HG03432 (cell line): ENCODE data around the gene B3GNT5.

Experiments used
- ATAC-seq: cut with Tn5 transposase; IDR thresholded peaks from one replicate; pipeline ENCODE4 v1.9.1; 2021; ENCODE audit warnings: mild to moderate bottlenecking, moderate library complexity; ENCODE audit not compliant: unreplicated experiment

Gene B3GNT5

GRCh38 chr3:183265157-183265642 lies 12.1 kb downstream of the B3GNT5 start:
- ATAC-seq = no peak

GRCh38 chr3:183265834-183266417 lies 12.9 kb downstream of the B3GNT5 start:
- ATAC-seq = no peak

- ATAC-seq = no peak
Observed at GRCh38 chr3:183266454-183266853, 13.4 kb downstream of the B3GNT5 start.

GRCh38 chr3:183267140-183267539 lies 14.1 kb downstream of the B3GNT5 start:
- ATAC-seq = no peak

DNA sequence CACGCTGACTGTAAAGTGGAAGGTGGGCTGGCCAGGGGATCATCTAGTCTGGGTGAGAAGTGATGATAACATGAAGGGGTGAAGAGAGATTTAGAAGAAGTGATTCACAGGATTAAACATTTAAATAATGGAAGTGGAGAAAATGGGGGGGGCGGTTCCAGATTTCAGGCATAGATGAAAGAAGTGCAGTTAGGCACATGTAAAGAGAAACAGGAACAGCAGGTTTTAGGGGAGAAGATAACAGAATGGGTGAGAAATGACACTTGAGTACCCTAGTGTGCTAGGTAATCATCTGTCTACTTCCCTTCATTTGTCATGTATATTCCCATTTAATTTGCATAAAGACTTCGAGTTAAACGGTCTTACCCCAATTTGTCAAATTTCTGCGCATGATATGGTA lies 15.3 kb downstream of the B3GNT5 start:
- ATAC-seq = no peak

- no peak for ATAC-seq
Observed at GRCh38 chr3:183269345-183269744, 16.3 kb downstream of the B3GNT5 start.

DNA sequence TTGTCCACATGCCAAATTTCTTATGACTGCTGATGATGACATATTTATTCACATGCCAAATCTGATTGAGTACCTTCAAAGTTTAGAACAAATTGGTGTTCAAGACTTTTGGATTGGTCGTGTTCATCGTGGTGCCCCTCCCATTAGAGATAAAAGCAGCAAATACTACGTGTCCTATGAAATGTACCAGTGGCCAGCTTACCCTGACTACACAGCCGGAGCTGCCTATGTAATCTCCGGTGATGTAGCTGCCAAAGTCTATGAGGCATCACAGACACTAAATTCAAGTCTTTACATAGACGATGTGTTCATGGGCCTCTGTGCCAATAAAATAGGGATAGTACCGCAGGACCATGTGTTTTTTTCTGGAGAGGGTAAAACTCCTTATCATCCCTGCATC lies 17.3 kb downstream of the B3GNT5 start:
- ATAC-seq = no peak

GRCh38 chr3:183272142-183272541 lies 19.1 kb downstream of the B3GNT5 start:
- ATAC-seq = no peak

- ATAC-seq = no peak
Observed at GRCh38 chr3:183272791-183273190, 19.7 kb downstream of the B3GNT5 start.

GRCh38 chr3:183274609-183275008 lies 21.6 kb downstream of the B3GNT5 start:
- no peak for ATAC-seq

GRCh38 chr3:183275418-183275817 lies 22.4 kb downstream of the B3GNT5 start:
- ATAC-seq = no peak

GRCh38 chr3:183275937-183276336 lies 22.9 kb downstream of the B3GNT5 start:
- ATAC-seq = no peak

DNA sequence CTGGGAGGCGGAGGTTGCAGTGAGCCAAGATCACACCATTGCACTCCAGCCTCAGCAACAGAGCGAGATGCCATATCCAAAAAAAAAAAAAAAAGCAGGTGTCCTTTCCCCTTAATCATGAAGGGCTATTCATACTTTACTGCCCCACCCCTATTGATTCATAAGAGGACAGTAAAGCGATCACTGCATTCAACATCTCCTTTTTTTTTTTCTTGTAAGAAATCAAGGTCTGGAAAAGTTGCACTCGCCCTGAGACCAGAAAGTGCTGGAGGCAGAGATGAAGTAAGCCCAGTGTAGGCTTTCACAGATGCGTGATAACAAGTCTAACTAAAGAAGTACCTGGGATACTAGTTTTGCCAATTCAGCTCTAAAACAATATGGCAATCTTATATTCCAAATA lies 24.2 kb downstream of the B3GNT5 start:
- no peak for ATAC-seq

DNA sequence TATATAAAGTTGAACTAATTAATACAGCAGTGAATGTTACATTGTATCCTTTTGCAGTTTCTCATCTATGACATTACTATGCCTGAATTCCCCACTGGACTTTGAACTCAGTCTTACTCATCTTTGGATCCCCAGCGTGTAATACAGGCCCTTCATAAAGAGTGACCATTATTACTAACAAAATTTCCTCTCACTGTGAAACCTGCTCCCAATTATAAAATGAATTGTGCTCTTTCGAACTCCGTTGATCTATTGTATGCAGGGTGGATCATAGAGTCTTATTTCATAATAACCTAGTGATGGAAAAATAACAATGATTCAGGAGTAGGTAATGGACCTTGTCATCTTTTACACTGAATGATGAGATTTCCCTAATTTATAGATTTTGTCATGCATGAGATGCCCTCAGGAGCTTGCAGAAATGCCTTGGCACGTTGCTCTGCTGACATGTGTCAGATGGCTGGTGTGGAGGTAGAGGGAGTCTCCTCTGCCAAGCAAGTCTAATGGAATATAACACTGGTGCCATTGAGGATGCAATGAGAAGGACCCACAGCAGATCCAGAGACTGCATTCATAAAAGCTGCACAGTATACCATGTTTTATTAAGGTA lies 25.5 kb downstream of the B3GNT5 start:
- no peak for ATAC-seq

DNA sequence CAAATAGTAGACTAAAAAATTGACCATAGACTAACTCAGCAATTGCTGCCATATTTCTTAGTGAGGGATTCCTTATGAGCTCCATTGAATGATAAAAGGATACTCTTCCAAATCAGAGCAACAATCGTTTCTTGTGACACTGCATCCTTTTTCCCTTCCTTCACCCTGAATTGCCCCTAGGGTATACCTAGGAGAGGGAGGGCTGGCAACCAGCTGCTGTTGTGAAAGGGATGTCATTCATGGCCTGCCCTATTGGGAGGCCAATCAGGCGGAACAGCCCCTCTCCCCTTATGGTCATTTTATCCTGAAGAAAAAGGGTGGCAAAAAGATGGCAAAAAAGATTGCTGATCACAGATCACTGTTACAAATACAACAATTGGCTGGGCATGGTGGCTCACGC lies 26.3 kb downstream of the B3GNT5 start:
- ATAC-seq = no peak

DNA sequence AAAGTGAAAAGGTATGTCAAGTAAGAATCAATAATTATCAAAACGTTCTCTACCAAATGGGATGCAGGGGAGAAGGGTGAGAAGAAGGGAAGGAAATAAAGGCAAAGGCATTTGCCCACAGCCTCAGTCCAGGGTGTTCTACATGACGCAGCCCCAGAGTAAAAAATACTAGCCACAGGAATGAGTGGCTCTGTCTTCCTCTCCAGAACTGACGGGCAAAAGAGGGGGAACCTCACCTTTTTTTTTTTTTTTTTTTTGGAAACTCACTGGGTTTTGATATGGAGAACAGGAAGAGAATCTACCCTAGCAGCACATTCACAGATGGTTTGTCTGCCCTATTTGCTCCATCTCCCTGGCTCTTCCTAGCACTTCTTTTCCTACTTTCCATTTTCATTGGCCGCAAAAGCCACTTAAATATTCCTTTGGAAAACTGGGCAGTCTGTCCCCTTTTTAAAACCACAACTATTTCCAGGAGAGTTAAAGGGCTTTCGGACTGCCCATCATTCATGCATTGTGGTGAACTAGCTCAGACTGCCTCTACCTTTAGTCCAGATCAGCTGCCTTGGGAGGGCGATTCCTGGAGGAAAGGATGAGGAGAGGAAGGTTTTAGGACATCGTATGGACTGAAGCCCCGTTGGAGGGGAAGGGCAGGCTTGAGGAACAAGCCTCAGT lies 28.2 kb downstream of the B3GNT5 start:
- no peak for ATAC-seq

DNA sequence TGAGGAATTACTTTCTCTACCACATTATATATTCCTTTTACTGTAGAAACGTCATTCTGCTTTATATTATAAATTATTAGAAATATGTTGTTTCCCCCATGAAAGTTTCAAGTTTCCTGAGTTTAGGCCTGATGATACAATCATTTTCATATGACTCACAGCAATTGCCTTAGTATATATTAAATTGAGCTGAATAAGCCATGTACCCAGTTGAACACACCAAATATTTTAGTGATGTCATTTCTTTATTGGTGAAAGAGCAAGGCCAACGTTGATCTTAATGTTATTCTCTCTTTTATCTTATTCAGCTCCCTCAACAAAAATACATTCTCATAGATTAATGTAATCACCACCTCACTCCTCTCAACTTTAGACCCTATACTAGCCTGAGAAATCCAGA lies 30.8 kb downstream of the B3GNT5 start:
- no peak for ATAC-seq

DNA sequence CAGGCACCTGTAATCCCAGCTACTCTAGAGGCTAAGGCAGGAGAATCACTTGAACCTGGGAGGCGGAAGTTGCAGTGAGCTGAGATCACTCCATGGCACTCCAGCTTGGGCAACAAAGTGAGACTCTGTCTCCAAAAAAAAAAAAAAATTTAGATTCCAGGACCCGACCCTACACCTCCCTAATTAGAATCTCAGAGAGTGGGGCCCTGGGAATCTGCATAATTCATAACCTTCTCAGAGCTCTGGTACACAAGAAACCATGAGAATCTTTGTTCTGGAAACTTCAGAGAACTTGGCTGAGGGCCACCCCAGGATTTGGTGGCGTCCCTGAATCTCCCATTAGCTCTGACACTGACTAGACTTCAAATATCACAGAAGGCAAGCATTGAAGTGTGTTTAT lies 31.5 kb downstream of the B3GNT5 start:
- no peak for ATAC-seq

DNA sequence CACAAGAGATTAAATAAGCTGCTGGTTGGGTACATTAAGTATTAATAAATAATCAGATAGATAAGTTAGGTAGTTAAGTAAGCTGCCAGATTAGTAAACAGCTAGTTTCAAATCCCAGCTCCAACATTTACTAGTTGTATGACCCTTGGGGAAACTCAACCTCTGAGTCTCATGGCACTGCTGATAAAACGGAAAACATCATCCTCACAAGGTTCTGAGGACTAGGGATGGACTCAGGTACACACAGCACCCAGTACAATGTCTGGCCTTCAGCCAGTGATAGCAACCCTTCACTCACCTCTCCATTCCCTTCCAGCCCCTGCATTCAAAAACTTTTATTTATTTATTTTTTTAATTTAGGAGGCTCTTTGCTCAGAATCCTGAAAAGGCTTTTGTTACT lies 32.3 kb downstream of the B3GNT5 start:
- ATAC-seq = no peak

GRCh38 chr3:183285828-183286457 lies 32.9 kb downstream of the B3GNT5 start:
- ATAC-seq = peak; percentile 99

DNA sequence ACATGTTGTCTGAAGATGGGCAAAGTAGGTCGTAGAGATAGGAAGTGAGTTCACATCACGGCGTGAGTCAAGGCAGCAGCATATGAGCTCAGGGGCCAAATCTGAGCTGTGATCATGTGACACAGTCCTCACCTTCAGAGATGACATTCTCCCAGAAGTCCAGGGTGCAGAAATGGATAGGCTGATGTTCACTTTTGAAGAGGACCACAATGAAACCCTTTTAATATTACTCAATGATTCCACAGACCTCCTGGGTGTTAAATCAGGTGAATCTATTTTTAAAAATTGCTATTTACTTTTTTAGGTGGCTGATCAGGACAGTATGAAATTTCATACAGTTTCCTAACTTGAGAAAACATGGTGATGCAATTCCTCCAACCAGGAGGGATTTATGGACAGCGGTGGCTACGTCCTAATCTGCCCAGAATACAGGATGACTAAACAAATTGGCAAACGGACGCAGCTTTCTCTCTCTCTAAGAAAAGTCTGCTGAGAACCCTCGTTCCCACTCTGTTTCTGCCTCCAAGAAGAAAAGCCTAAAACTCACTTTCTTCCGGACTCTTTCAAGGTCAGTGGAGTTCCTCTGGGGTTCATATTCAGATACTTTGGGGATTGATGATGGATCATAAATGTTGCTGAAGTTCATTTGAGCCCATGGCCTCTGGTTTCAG lies 34.4 kb downstream of the B3GNT5 start:
- no peak for ATAC-seq
